Islet precursor cell (in vitro differentiated cells): ENCODE measurements around the gene TMEM59.
A peak's percentile ranks its signal among the peaks of the same experiment; 100 is the strongest.
"Not testable (repeated sequence)": the region's sequence is repeated elsewhere in the genome, so short reads cannot be mapped to it uniquely, and the experiment has no call there.

ENCODE experiments used
- DNase-seq: peaks from one replicate; pipeline ENCODE4 v3.0.0-alpha.2; 2018

Gene TMEM59

GRCh38 chr1:54011316-54012007 is 41.5 kb downstream of the TMEM59 start:
- peak; percentile 33 for DNase-seq

GRCh38 chr1:54010415-54011117 is 42.4 kb downstream of the TMEM59 start:
- no peak for DNase-seq

- peak; percentile 40 for DNase-seq
Observed at GRCh38 chr1:54009406-54009805, 43.6 kb downstream of the TMEM59 start.

GRCh38 chr1:54008876-54009275 is 44.1 kb downstream of the TMEM59 start:
- DNase-seq: peak; percentile 41

- no peak for DNase-seq
Observed at GRCh38 chr1:54007613-54008012, 45.4 kb downstream of the TMEM59 start.

GRCh38 chr1:54006508-54006907 is 46.5 kb downstream of the TMEM59 start:
- no peak for DNase-seq

GRCh38 chr1:54004481-54005049 is 48.4 kb downstream of the TMEM59 start:
- DNase-seq: peak; percentile 14

- DNase-seq: not testable (repeated sequence)
Observed at GRCh38 chr1:54003750-54004480, 49.1 kb downstream of the TMEM59 start.

GRCh38 chr1:54003249-54003646 is 49.8 kb downstream of the TMEM59 start:
- DNase-seq: no peak

GRCh38 chr1:54002544-54003248 is 50.3 kb downstream of the TMEM59 start:
- DNase-seq: no peak

- DNase-seq: no peak
Observed at GRCh38 chr1:54001591-54001990, 51.4 kb downstream of the TMEM59 start.

GRCh38 chr1:53999920-54000319 is 53.1 kb downstream of the TMEM59 start:
- DNase-seq: no peak

GRCh38 chr1:53998223-53998622 is 54.8 kb downstream of the TMEM59 start:
- no peak for DNase-seq

- DNase-seq: no peak
Observed at GRCh38 chr1:53995683-53996082, 57.3 kb downstream of the TMEM59 start.

GRCh38 chr1:53994516-53994915 is 58.5 kb downstream of the TMEM59 start:
- not testable (repeated sequence) for DNase-seq

- DNase-seq: peak; percentile 67
Observed at GRCh38 chr1:53992085-53992874, 60.7 kb downstream of the TMEM59 start.

GRCh38 chr1:53987880-53988279 is 65.1 kb downstream of the TMEM59 start:
- DNase-seq: no peak

GRCh38 chr1:53986458-53986857 is 66.5 kb downstream of the TMEM59 start:
- no peak for DNase-seq

GRCh38 chr1:53984726-53985125 is 68.3 kb downstream of the TMEM59 start:
- DNase-seq: no peak

GRCh38 chr1:53982763-53983104 is 70.3 kb downstream of the TMEM59 start:
- no peak for DNase-seq

- peak; percentile 74 for DNase-seq
Observed at GRCh38 chr1:53982034-53982762, 70.8 kb downstream of the TMEM59 start.
